ENCODE data around the gene GPANK1.

The GPANK1 gene

DNA sequence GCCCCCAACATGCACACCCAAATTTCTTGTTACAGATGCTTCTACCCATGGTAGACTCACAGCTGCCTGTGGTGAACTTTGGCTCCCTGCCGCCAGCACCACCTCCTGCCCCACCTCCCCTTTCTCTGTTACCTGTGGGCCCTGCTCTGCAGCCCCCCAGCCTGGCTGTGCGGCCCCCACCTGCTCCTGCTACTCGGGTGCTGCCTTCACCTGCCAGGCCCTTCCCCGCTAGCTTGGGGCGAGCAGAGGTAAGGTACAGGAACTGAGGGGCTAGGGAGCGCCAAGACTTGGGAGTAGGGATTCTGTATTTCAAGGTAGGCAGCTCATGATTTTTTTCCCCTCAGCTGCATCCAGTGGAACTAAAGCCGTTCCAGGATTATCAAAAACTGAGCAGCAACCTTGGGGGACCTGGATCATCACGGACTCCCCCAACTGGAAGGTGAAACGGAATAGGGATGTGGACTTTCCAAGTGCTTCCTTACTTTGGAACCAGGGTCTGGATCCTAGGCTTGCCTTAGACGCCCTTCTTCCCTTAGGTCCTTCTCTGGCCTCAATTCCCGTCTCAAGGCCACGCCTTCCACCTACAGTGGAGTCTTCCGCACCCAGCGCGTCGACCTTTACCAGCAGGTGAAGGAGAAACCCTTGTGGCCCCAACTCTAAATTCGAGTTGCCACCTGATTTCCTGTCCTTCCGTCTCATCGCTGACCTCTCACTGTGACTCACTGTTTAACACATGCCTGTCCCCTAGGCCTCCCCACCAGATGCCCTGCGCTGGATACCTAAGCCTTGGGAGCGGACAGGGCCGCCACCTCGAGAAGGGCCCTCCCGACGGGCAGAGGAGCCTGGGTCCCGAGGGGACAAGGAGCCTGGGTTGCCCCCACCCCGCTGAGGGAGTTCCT is 27.9 kb downstream of the GPANK1 start:
- Histone ChIP-seq H3K27me3 (ENCODE audit: insufficient read depth, low read length) (no peaks in the 10 kb centered on the region), H3K4me3 (ENCODE audit: low read depth, low read length, poor library complexity, severe bottlenecking) (no peak overlapping the region), H3K9ac (ENCODE audit: low read length) (no peak overlapping the region), H3K9me3 (ENCODE audit: low read length) (no peaks in the 10 kb centered on the region), H4K20me1 (ENCODE audit: insufficient read depth, low read length) (no peaks in the 10 kb centered on the region), H3K79me2 (ENCODE audit: insufficient read depth, low read length) (no peaks in the 10 kb centered on the region), H3F3A (ENCODE audit: insufficient read depth, low read length) (peaks cover 4% of the 10 kb centered on the region; the same call in 1 of the 2 replicates), H3K9me2 (ENCODE audit: low read depth, low read length) (no peaks in the 10 kb centered on the region), H3K4me2 (ENCODE audit: low read length) (no peak overlapping the region), H3K36me3 (ENCODE audit: insufficient read depth, low read length) (peaks cover 99% of the 10 kb centered on the region), H2AFZ (ENCODE audit: low read length) (no peak overlapping the region), H3K4me1 (ENCODE audit: insufficient read depth, low read length, severe bottlenecking) (no peaks in the 10 kb centered on the region), H3K27ac (ENCODE audit: low read depth, low read length, poor library complexity, severe bottlenecking) (no peak overlapping the region)
- no peak for TF ChIP-seq EZH2 (IDR thresholded peaks at IDR 0.05; ENCODE audit: borderline replicate concordance, low read length)
- TF ChIP-seq, protein P1, sequence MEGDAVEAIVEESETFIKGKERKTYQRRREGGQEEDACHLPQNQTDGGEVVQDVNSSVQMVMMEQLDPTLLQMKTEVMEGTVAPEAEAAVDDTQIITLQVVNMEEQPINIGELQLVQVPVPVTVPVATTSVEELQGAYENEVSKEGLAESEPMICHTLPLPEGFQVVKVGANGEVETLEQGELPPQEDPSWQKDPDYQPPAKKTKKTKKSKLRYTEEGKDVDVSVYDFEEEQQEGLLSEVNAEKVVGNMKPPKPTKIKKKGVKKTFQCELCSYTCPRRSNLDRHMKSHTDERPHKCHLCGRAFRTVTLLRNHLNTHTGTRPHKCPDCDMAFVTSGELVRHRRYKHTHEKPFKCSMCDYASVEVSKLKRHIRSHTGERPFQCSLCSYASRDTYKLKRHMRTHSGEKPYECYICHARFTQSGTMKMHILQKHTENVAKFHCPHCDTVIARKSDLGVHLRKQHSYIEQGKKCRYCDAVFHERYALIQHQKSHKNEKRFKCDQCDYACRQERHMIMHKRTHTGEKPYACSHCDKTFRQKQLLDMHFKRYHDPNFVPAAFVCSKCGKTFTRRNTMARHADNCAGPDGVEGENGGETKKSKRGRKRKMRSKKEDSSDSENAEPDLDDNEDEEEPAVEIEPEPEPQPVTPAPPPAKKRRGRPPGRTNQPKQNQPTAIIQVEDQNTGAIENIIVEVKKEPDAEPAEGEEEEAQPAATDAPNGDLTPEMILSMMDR (IDR thresholded peaks at IDR 0.05; ENCODE audit: low read length), result no peak

DNA sequence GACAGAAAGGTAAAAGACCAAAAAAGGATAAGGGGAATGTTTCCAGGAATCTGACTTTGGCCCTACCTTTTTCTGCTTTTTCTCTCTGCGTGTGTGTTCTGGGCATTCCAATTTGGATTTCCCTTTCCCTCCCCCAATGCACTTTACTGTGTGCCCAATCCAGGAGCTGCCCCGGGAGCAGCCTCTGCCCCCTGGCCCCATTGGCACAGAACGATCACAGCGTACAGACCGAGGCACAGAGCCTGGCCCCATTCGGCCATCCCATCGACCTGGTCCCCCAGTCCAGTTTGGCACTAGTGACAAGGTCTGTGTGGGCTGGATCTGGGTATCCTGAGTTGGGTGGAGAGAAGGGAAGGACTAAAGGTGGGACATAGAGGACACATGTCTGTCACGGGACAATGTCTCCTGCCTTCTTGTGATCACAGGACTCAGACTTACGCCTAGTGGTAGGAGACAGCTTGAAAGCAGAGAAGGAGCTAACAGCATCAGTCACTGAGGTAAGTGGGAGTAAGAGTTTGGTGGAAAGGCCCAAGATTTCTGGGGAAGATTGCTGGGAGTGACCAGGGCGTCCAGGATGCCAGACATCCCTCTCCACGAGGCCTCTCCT is 29.7 kb downstream of the GPANK1 start:
- H3K9me3 ChIP-seq (ENCODE audit: low read length), result no peaks in the 10 kb centered on the region
- no peaks in the 10 kb centered on the region for H4K20me1 ChIP-seq (ENCODE audit: insufficient read depth, low read length)
- peaks cover 4% of the 10 kb centered on the region; the same call in 1 of the 2 replicates for H3F3A ChIP-seq (ENCODE audit: insufficient read depth, low read length)
- TF ChIP-seq EZH2 (IDR thresholded peaks at IDR 0.05; ENCODE audit: borderline replicate concordance, low read length), result no peak
- TF ChIP-seq, protein P1 (IDR thresholded peaks at IDR 0.05; ENCODE audit: low read length), result no peak
- no peak overlapping the region for H3K9ac ChIP-seq (ENCODE audit: low read length)
- H3K36me3 ChIP-seq (ENCODE audit: insufficient read depth, low read length), result peaks cover 99% of the 10 kb centered on the region
- no peaks in the 10 kb centered on the region for H3K27me3 ChIP-seq (ENCODE audit: insufficient read depth, low read length)
- H3K9me2 ChIP-seq (ENCODE audit: low read depth, low read length), result no peaks in the 10 kb centered on the region
- H3K4me2 ChIP-seq (ENCODE audit: low read length), result no peak overlapping the region
- H2AFZ ChIP-seq (ENCODE audit: low read length), result no peak overlapping the region
- H3K27ac ChIP-seq (ENCODE audit: low read depth, low read length, poor library complexity, severe bottlenecking), result no peak overlapping the region
- H3K79me2 ChIP-seq (ENCODE audit: insufficient read depth, low read length), result no peaks in the 10 kb centered on the region
- no peak overlapping the region for H3K4me3 ChIP-seq (ENCODE audit: low read depth, low read length, poor library complexity, severe bottlenecking)
- H3K4me1 ChIP-seq (ENCODE audit: insufficient read depth, low read length, severe bottlenecking), result no peaks in the 10 kb centered on the region

DNA sequence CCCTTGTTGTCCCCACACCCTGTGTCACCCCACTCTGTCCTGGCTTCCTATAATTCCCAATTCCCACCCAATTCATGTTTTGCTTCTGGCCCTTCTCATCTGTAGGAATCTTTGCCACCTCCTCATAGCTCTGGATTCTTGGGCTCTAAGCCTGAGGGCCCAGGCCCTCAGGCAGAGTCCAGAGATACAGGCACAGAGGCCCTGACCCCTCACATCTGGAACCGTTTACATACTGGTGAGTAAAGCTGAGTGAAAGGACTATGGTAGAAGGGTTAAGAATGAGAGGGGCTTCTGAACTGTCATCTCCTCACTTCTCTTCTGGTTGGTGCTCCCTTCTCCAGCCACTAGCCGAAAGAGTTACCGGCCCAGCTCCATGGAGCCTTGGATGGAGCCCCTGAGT is 30.7 kb downstream of the GPANK1 start:
- Histone ChIP-seq H3K27ac (ENCODE audit: low read depth, low read length, poor library complexity, severe bottlenecking) (no peak overlapping the region), H3K4me3 (ENCODE audit: low read depth, low read length, poor library complexity, severe bottlenecking) (no peak overlapping the region), H3K9ac (ENCODE audit: low read length) (no peak overlapping the region), H4K20me1 (ENCODE audit: insufficient read depth, low read length) (no peaks in the 10 kb centered on the region), H3K79me2 (ENCODE audit: insufficient read depth, low read length) (no peaks in the 10 kb centered on the region), H3K36me3 (ENCODE audit: insufficient read depth, low read length) (peaks cover 99% of the 10 kb centered on the region), H3K4me1 (ENCODE audit: insufficient read depth, low read length, severe bottlenecking) (no peaks in the 10 kb centered on the region), H3K4me2 (ENCODE audit: low read length) (no peak overlapping the region), H3K9me2 (ENCODE audit: low read depth, low read length) (no peaks in the 10 kb centered on the region), H2AFZ (ENCODE audit: low read length) (no peak overlapping the region), H3K27me3 (ENCODE audit: insufficient read depth, low read length) (no peaks in the 10 kb centered on the region), H3K9me3 (ENCODE audit: low read length) (no peaks in the 10 kb centered on the region), H3F3A (ENCODE audit: insufficient read depth, low read length) (peaks cover 4% of the 10 kb centered on the region; the same call in 1 of the 2 replicates)
- no peak for TF ChIP-seq EZH2 (IDR thresholded peaks at IDR 0.05; ENCODE audit: borderline replicate concordance, low read length)
- TF ChIP-seq, protein P1 (IDR thresholded peaks at IDR 0.05; ENCODE audit: low read length), result no peak
